Lower leg skin (tissue), 4 donors: ENCODE measurements around the gene SPACA7. TPM values are rescaled to one million over a fixed set of nuclear protein-coding genes. Genes with fewer than 3 reads are reported as not detected.

Experiments used
- DNase-seq, 2 donors: peaks; one replicate each; pipeline ENCODE4 v3.0.0-alpha.2; 2019; ENCODE audit warnings: low spot score in 2 of 2
- H3K4me3 ChIP-seq: fragments of 200-600 bp; sonication (generic); 2 replicates; pipeline ENCODE4 v1.5.1; 2017; ENCODE audit warnings: mild to moderate bottlenecking, low read depth; ENCODE audit not compliant: poor library complexity, severe bottlenecking
- POLR2A ChIP-seq, 2 donors: fragments of 450-650 bp; IDR thresholded peaks; one replicate each; pipeline ENCODE4 v1.6.1; 2016 to 2017; ENCODE audit warnings: antibody characterized with exemption in 2 of 2, mild to moderate bottlenecking in 1 of 2, moderate library complexity in 1 of 2
- WGBS, 2 donors: methylation state at CpG; one replicate each; pipeline ENCODE4 v1.1.5; 2018; 5-methylcytosine and 5-hydroxymethylcytosine counted together
- intact Hi-C: fragments of 100-400 bp; cut with DNase I; formaldehyde crosslinking; loops from one replicate; pipeline ENCODE4 v1.15.0; 2023; ENCODE audit warnings: low total_unique reads
- total RNA-seq, 4 donors: library from RNA; depleted of rRNA; stranded (reverse); fragments of >200 nt; gene quantifications; one replicate each; pipeline ENCODE4 v1.1.0, GENCODE V29; 2016
- TF ChIP-seq, protein P1 (sequence below), 3 donors: fragments of 450-650 bp; IDR thresholded peaks; one replicate each; pipeline ENCODE4 v1.5.1; 2016; ENCODE audit warnings: antibody characterized with exemption in 3 of 3, mild to moderate bottlenecking in 3 of 3, moderate library complexity in 2 of 3

SPACA7 gene
- total RNA-seq, 4 donors from 2014 or later = not detected

DNA sequence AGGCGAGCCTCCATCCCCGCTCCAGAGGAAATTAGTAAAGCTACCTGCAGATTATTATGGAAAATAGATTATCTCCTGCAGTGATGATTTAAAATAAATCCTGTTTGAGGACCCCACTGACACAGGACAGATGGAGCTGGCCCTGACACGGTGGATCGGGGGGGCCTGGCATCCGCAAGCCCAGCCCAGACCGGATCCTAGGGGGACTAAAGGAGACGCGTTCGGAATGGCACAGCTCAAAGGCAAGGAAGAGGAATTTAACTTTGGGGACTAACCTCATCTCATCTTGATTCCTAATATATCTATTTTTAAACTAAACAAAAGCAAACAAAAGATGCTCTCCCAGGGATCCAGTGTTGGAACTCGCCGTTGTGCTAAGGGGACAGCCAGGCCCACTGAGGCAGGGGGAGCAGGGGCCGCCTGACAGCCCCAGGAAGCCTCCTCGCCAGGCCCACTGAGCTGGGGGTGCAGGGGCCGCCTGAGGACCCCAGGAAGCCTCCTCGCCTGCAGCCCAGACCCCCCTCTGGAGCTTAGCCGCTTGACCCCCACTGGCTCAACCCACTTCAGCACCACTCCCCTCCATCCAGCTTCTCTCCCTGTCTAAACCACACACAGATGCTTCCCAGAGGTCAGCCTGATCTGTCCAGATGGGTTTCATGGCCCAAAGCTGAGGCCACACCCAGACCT is 78.6 kb downstream of the SPACA7 start:
- no peak for DNase-seq
- intact Hi-C loops = no loop called here
- WGBS, 2 donors = 69 to 81% methylated on average over 16 of the region's 16 CpGs
- TF ChIP-seq, protein P1, sequence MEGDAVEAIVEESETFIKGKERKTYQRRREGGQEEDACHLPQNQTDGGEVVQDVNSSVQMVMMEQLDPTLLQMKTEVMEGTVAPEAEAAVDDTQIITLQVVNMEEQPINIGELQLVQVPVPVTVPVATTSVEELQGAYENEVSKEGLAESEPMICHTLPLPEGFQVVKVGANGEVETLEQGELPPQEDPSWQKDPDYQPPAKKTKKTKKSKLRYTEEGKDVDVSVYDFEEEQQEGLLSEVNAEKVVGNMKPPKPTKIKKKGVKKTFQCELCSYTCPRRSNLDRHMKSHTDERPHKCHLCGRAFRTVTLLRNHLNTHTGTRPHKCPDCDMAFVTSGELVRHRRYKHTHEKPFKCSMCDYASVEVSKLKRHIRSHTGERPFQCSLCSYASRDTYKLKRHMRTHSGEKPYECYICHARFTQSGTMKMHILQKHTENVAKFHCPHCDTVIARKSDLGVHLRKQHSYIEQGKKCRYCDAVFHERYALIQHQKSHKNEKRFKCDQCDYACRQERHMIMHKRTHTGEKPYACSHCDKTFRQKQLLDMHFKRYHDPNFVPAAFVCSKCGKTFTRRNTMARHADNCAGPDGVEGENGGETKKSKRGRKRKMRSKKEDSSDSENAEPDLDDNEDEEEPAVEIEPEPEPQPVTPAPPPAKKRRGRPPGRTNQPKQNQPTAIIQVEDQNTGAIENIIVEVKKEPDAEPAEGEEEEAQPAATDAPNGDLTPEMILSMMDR (IDR thresholded peaks at IDR 0.05) = no peak
- no peak for TF ChIP-seq POLR2A (IDR thresholded peaks at IDR 0.05)
- no peak overlapping the region for H3K4me3 ChIP-seq

DNA sequence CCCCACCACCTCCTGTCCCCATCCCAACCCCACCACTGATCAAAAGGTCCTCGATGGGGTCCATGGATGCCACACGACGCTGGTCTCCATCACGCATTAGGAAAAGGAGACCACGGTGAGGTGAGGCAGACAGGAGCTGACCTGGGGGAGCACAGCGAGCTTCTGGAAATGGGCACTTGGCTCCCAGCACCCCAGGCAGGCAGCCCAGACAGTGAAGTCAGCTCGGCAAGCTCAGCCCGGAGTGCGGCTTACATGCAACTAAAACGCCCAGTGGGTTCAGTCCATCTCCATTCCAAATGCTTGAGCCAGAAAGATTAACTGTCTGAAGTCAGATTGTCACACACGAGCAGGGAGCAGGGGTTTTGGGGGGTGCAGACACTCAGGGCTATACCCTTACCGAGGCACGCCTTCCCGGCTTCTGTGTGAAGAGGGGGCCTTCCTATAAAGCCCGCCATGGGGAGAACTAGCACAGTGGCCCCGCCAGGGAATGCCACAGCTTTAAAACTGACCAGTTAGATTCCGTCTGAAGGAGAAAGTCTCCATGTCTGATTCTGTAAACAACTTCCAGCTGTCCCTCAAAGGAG is 79.4 kb downstream of the SPACA7 start:
- intact Hi-C loops = no loop called here
- DNase-seq = peak in 1 of 2 donors; percentile 79
- H3K4me3 ChIP-seq = no peak overlapping the region
- 72 to 88% methylated on average over 17 of the region's 17 CpGs for WGBS, 2 donors
- TF ChIP-seq POLR2A (IDR thresholded peaks at IDR 0.05) = no peak
- TF ChIP-seq, protein P1 (IDR thresholded peaks at IDR 0.05) = no peak

DNA sequence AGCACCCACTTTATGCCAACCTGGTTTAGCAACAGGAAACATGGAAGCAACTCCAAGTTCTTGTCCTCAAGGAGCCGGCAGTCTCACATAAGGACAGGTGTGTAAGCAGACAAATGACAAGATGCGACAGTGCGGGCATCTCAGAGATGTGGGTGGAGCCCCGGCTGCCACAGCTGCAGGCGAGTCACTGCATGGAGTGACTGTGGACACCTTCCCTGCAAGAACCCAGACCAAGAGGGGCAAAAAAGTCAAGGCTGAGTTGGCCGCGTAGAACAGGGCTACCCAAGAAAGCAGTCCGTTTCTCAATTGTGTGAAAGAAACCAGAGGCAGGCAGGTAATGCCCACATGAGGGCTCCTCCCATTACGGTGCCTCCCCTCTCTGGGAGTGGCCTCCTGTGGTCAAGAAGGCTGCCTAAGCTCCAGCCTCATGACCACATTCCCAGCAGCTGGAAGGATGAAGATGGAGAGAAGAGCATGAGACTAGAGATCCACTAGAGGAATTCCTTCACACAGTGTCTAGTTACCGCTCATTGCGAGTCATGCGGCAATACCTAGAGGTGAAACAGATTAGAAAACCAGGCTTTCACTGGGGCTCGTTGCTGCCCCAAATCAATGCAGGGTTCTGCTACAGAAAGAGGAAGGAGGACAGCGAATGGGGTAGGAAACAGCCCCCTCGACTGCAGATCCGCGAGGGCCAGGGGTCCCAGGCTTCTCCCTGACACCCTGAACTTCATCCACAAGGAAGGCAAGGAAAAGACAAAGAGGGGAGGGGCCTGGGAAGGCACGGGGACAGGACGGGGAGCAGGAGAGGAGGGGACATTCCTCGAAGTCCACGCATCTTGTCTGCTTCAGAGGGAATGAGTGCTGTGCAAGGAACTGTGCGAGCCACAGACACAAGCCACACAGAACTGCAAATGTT is 80.2 kb downstream of the SPACA7 start:
- intact Hi-C loops = no loop called here
- WGBS, 2 donors = 84% methylated on average over 22 of the region's 22 CpGs
- no peak for DNase-seq

DNA sequence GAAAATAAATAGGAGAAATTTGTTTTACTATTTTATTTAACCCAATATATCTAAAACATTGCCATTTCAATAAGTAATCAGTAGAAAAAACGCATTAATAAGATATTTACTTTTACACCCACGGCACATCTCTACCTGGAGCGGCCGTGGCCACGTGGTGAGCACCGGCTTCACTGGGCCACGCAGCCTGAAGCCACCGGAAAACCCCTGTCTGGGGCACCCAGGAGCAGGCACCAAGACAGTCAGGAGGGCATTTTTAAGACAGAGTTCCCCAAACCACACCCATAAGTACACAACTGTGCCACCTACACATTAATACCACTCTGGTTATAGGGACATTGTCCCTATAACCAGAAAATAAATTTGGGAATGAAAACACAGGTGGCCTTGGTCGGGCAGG is 80.9 kb downstream of the SPACA7 start:
- WGBS, 2 donors = 84 to 91% methylated on average over 9 of the region's 9 CpGs
- TF ChIP-seq, protein P1 (IDR thresholded peaks at IDR 0.05) = no peak
- no peak for TF ChIP-seq POLR2A (IDR thresholded peaks at IDR 0.05)
- DNase-seq = no peak
- intact Hi-C loops = no loop called here
- no peak overlapping the region for H3K4me3 ChIP-seq

More for the DNA sequence above, 80.2 kb downstream of the SPACA7 start:
- TF ChIP-seq, protein P1 (IDR thresholded peaks at IDR 0.05) = no peak
- TF ChIP-seq POLR2A (IDR thresholded peaks at IDR 0.05) = no peak
- H3K4me3 ChIP-seq = no peak overlapping the region

DNA sequence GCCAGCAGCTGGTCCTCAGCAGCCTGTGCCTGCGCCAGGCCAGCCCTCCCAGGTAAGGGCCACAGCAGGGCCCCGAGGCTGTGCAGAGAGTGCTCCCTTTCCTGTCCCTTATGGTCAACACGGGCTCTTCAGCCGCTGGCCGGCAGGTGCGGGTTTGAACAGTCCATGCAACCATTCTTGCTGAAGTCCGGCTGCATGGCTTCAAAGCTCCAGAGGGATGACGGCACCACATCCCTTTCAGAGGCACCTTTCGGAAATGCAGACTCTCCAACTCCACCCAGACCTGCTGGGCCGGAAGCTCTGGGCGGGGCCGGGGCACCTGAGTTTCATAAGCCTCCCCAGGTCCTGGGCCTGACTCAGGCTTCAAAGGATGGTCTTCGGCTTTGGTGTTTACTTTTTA is 81.3 kb downstream of the SPACA7 start:
- intact Hi-C loops = no loop called here
- H3K4me3 ChIP-seq = no peak overlapping the region
- TF ChIP-seq POLR2A (IDR thresholded peaks at IDR 0.05) = no peak
- TF ChIP-seq, protein P1 (IDR thresholded peaks at IDR 0.05) = no peak
- DNase-seq = peak in 1 of 2 donors; percentile 82
- WGBS, 2 donors = 66 to 73% methylated on average over 13 of the region's 13 CpGs
